Measurements from ENCODE around the gene FITM1. TPM values are rescaled to one million over a fixed set of nuclear protein-coding genes. Genes with fewer than 3 reads are reported as not detected.

Gene FITM1
- total RNA-seq, 1 donor from 2014 or later = not detected

Small RNA genes within 50 kb of the gene (small RNA-seq; reads per million reads assigned to genes)
- not detected for gene IPO4
- not detected for gene IRF9
- gene RNA5SP383 = not detected

Other genes starting within 250 kb of the FITM1 start
- gene DHRS4, start 176.9 kb upstream of the FITM1 start, total RNA-seq = 4.4 TPM
- gene DHRS4L2, start 141.7 kb upstream of the FITM1 start, total RNA-seq = 1.9 TPM
- 24.2 TPM for gene CARMIL3, start 78.7 kb upstream of the FITM1 start, total RNA-seq
- gene CPNE6, start 59.1 kb upstream of the FITM1 start, total RNA-seq = 10.8 TPM
- gene PCK2, start 36.3 kb upstream of the FITM1 start, total RNA-seq = 1.1 TPM
- 60.0 TPM for gene DCAF11, start 15.9 kb upstream of the FITM1 start, total RNA-seq
- gene NRL, start 15.7 kb upstream of the FITM1 start, total RNA-seq = 0.94 TPM
- 24.5 TPM for gene PSME1, start 5.5 kb downstream of the FITM1 start, total RNA-seq
- 9.5 TPM for gene EMC9, start 10.9 kb downstream of the FITM1 start, total RNA-seq
- 26.0 TPM for gene PSME2, start 16.0 kb downstream of the FITM1 start, total RNA-seq
- gene RNF31, start 16.8 kb downstream of the FITM1 start, total RNA-seq = 20.4 TPM
- gene IRF9, start 30.6 kb downstream of the FITM1 start, total RNA-seq = 20.7 TPM
- 20.4 TPM for gene REC8, start 41.4 kb downstream of the FITM1 start, total RNA-seq
- 11.7 TPM for gene IPO4, start 58.2 kb downstream of the FITM1 start, total RNA-seq
- gene TM9SF1, start 64.8 kb downstream of the FITM1 start, total RNA-seq = 20.6 TPM
- not detected for gene TSSK4, start 75.0 kb downstream of the FITM1 start, total RNA-seq
- 41.5 TPM for gene CHMP4A, start 82.8 kb downstream of the FITM1 start, total RNA-seq
- 15.6 TPM for gene MDP1, start 85.4 kb downstream of the FITM1 start, total RNA-seq
- gene NEDD8, start 101.7 kb downstream of the FITM1 start, total RNA-seq = 51.3 TPM
- gene GMPR2, start 102.3 kb downstream of the FITM1 start, total RNA-seq = 38.8 TPM
- 45.1 TPM for gene TINF2, start 112.0 kb downstream of the FITM1 start, total RNA-seq
- gene TGM1, start 132.5 kb downstream of the FITM1 start, total RNA-seq = 0.94 TPM
- 19.5 TPM for gene RABGGTA, start 140.9 kb downstream of the FITM1 start, total RNA-seq
- gene DHRS1, start 169.1 kb downstream of the FITM1 start, total RNA-seq = 4.1 TPM
- 23.7 TPM for gene NOP9, start 169.2 kb downstream of the FITM1 start, total RNA-seq
- 3.4 TPM for gene CIDEB, start 177.3 kb downstream of the FITM1 start, total RNA-seq
- 1.4 TPM for gene LTB4R2, start 179.5 kb downstream of the FITM1 start, total RNA-seq
- gene LTB4R, start 180.8 kb downstream of the FITM1 start, total RNA-seq = 1.6 TPM
- gene ADCY4, start 204.4 kb downstream of the FITM1 start, total RNA-seq = 1.4 TPM
- 0.47 TPM for gene RIPK3, start 209.3 kb downstream of the FITM1 start, total RNA-seq
- gene NFATC4, start 237.5 kb downstream of the FITM1 start, total RNA-seq = 5.1 TPM